ENCODE data around the gene FABP7.

DNA sequence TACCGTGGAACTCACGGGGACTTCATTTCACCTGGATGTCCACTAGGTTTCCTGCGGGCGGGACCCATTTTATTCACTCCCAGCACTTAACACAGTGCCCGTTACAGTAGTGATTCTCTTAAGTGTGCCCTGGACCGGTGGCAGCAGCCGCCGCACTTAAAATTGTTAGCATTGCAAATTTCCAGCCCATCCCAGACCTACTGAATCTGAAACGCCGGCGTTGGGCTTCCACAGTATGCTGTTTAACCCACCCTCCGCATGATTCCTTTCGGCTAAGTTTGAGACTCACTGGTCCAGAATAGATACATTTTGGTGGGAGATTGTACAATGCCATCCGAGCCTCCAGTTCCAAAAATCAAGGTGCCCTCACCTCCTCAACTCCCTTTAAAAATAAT lies 10.5 kb downstream of the FABP7 start:
- TF ChIP-seq, protein P1, sequence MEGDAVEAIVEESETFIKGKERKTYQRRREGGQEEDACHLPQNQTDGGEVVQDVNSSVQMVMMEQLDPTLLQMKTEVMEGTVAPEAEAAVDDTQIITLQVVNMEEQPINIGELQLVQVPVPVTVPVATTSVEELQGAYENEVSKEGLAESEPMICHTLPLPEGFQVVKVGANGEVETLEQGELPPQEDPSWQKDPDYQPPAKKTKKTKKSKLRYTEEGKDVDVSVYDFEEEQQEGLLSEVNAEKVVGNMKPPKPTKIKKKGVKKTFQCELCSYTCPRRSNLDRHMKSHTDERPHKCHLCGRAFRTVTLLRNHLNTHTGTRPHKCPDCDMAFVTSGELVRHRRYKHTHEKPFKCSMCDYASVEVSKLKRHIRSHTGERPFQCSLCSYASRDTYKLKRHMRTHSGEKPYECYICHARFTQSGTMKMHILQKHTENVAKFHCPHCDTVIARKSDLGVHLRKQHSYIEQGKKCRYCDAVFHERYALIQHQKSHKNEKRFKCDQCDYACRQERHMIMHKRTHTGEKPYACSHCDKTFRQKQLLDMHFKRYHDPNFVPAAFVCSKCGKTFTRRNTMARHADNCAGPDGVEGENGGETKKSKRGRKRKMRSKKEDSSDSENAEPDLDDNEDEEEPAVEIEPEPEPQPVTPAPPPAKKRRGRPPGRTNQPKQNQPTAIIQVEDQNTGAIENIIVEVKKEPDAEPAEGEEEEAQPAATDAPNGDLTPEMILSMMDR (IDR thresholded peaks at IDR 0.05; ENCODE audit: low read depth, low read length, missing input control): peak; percentile 1
- no peak for TF ChIP-seq GABPA (IDR thresholded peaks at IDR 0.05 in 1 of 2, conservative IDR thresholded peaks at IDR 0.05 in 1 of 2)
- TF ChIP-seq, protein P2, sequence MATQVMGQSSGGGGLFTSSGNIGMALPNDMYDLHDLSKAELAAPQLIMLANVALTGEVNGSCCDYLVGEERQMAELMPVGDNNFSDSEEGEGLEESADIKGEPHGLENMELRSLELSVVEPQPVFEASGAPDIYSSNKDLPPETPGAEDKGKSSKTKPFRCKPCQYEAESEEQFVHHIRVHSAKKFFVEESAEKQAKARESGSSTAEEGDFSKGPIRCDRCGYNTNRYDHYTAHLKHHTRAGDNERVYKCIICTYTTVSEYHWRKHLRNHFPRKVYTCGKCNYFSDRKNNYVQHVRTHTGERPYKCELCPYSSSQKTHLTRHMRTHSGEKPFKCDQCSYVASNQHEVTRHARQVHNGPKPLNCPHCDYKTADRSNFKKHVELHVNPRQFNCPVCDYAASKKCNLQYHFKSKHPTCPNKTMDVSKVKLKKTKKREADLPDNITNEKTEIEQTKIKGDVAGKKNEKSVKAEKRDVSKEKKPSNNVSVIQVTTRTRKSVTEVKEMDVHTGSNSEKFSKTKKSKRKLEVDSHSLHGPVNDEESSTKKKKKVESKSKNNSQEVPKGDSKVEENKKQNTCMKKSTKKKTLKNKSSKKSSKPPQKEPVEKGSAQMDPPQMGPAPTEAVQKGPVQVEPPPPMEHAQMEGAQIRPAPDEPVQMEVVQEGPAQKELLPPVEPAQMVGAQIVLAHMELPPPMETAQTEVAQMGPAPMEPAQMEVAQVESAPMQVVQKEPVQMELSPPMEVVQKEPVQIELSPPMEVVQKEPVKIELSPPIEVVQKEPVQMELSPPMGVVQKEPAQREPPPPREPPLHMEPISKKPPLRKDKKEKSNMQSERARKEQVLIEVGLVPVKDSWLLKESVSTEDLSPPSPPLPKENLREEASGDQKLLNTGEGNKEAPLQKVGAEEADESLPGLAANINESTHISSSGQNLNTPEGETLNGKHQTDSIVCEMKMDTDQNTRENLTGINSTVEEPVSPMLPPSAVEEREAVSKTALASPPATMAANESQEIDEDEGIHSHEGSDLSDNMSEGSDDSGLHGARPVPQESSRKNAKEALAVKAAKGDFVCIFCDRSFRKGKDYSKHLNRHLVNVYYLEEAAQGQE (IDR thresholded peaks at IDR 0.05): no peak
- TF ChIP-seq YY1 (IDR thresholded peaks at IDR 0.05): no peak
- no peak for TF ChIP-seq JUND (IDR thresholded peaks at IDR 0.05)
- TF ChIP-seq, protein P3, sequence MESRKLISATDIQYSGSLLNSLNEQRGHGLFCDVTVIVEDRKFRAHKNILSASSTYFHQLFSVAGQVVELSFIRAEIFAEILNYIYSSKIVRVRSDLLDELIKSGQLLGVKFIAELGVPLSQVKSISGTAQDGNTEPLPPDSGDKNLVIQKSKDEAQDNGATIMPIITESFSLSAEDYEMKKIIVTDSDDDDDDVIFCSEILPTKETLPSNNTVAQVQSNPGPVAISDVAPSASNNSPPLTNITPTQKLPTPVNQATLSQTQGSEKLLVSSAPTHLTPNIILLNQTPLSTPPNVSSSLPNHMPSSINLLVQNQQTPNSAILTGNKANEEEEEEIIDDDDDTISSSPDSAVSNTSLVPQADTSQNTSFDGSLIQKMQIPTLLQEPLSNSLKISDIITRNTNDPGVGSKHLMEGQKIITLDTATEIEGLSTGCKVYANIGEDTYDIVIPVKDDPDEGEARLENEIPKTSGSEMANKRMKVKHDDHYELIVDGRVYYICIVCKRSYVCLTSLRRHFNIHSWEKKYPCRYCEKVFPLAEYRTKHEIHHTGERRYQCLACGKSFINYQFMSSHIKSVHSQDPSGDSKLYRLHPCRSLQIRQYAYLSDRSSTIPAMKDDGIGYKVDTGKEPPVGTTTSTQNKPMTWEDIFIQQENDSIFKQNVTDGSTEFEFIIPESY (IDR thresholded peaks at IDR 0.05): no peak
- no peak for TF ChIP-seq FOXA2 (IDR thresholded peaks at IDR 0.05)

Measured in liver (tissue), 3 donors.